Activated T-cell treated with anti-CD3 and anti-CD28 coated beads, Interleukin-2, amount 50 U/mL, for 24 hours (primary cell): Measurements from ENCODE around the gene HOXA10.
A peak's percentile ranks its signal among the peaks of the same experiment; 100 is the strongest.

Experiments
- DNase-seq: peaks from one replicate; pipeline ENCODE4 v3.0.0-alpha.2; 2020
- H3K27ac Mint-ChIP-seq: 2 replicates; pipeline ENCODE4 v1.8.0; 2020; ENCODE audit warnings: mild to moderate bottlenecking, mixed read lengths
- H3K27me3 Mint-ChIP-seq: 2 replicates; pipeline ENCODE4 v1.8.0; 2020; ENCODE audit warnings: mixed read lengths
- H3K36me3 Mint-ChIP-seq: 2 replicates; pipeline ENCODE4 v1.8.0; 2020; ENCODE audit warnings: low read depth, mixed read lengths
- H3K4me1 Mint-ChIP-seq: 2 replicates; pipeline ENCODE4 v1.8.0; 2020; ENCODE audit warnings: low read depth, mixed read lengths
- H3K4me3 Mint-ChIP-seq: 2 replicates; pipeline ENCODE4 v1.8.0; 2020; ENCODE audit warnings: mild to moderate bottlenecking, moderate library complexity, mixed read lengths
- H3K9me3 Mint-ChIP-seq: 2 replicates; pipeline ENCODE4 v1.8.0; 2020; ENCODE audit warnings: mixed read lengths

The HOXA10 gene

GRCh38 chr7:27189295-27189996 lies 15.3 kb upstream of the HOXA10 start:
- peak; percentile 40 for DNase-seq
- H3K4me3 Mint-ChIP-seq, result no peak overlapping the region
- no peaks in the 10 kb centered on the region for H3K9me3 Mint-ChIP-seq
- H3K27me3 Mint-ChIP-seq, result peaks cover 97% of the 10 kb centered on the region
- peaks cover 57% of the 10 kb centered on the region for H3K4me1 Mint-ChIP-seq
- no peaks in the 10 kb centered on the region for H3K36me3 Mint-ChIP-seq
- no peak overlapping the region for H3K27ac Mint-ChIP-seq

DNA sequence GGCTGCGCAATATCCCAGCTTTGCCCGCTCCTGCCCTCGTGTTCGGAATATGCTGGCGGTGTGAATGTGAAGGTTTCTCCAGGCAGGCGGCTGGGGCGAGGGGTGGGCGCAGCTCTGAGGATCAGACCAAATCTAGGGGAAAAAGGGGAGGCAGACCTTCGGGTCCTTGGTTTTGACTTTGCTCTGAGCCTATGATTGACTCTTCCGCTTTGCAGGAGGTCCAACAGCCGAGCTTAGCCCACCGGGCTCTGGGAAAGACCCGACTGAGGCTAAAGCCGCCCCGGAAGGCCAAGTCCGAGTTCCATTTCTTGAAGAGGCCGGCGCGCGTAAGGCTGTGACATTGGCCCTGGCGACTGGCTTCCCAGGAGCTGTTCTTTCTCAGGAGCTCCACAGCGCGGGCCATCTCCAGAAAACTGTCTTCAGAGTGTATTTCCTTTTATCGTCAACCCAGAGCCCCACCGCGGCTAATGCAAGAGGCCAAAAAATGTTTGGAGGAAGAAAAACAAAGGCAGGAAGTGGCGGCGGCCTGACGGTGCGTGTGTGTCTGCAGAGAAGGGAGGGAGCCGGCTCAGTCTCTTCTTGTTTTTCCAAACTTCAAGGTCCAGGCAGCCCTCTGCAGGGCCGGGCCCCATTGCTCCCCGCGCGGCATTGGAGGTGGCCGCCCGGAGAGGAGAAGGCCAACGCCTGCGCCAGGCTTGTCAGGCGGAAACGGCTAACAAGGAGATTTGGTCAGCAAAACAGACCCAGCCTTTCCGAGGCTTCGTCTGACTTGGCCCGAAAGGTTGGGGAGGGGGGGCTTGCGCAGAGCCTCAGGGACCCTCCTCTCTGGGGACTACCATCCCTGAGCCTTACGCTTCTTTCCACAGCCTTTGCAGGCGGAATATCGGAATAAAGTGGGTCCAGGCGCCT lies 14.5 kb upstream of the HOXA10 start:
- H3K9me3 Mint-ChIP-seq, result no peaks in the 10 kb centered on the region
- H3K4me1 Mint-ChIP-seq, result peaks cover 63% of the 10 kb centered on the region
- DNase-seq, result peak; percentile 49

GRCh38 chr7:27187475-27188385 lies 13.6 kb upstream of the HOXA10 start:
- DNase-seq, result peak; percentile 41
- no peak overlapping the region for H3K27ac Mint-ChIP-seq
- H3K9me3 Mint-ChIP-seq, result no peaks in the 10 kb centered on the region
- peaks cover 60% of the 10 kb centered on the region for H3K4me1 Mint-ChIP-seq
- peaks cover 95% of the 10 kb centered on the region for H3K27me3 Mint-ChIP-seq
- peak overlapping the region; percentile 63 for H3K4me3 Mint-ChIP-seq
- no peaks in the 10 kb centered on the region for H3K36me3 Mint-ChIP-seq

More for the DNA sequence above, 14.5 kb upstream of the HOXA10 start:
- Mint-ChIP-seq H3K36me3 (no peaks in the 10 kb centered on the region), H3K27ac (no peak overlapping the region), H3K27me3 (peaks cover 95% of the 10 kb centered on the region), H3K4me3 (peak overlapping the region; percentile 63)

DNA sequence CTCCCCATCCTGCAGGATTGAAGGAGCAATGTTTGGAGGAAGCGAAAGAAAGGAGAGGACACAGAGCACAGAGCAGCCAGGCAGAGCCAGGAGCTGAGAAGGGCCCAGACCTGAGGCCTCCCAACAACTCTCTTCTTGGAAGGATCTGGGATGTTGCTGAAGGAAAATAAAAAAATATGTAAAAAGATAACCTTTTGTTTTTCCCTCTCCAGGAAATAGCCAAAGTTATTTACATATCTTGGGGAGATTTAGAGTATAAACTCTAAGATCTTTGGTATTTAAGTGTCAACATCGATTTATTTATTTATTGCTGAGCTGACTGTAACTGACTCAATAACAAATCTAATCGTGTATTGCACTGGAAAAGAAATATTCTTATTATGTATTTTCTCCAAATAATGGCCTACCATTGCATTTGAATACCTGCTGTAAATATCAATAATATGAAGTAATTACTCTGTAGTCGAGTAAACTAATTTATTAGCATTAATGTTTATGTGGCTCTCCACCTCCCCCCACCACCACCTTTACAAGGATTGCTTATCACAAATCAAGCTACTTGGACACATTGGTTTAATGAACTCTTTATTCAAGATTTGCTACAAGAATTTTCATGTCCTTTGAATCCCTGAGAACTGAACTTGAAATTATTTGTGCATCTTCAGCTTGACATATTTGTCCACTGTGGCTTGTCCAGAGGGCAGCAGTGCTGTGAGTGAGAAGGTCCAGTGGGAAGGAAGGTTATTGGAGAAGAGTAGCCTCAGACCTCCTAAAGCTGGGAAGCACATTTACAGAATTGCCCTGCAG lies 12.8 kb upstream of the HOXA10 start:
- H3K27me3 Mint-ChIP-seq, result peaks cover 97% of the 10 kb centered on the region
- H3K36me3 Mint-ChIP-seq, result no peaks in the 10 kb centered on the region

GRCh38 chr7:27185854-27186667 lies 11.9 kb upstream of the HOXA10 start:
- Mint-ChIP-seq H3K4me3 (peak overlapping the region; percentile 68), H3K4me1 (peaks cover 53% of the 10 kb centered on the region), H3K27ac (peak overlapping the region; percentile 76), H3K27me3 (peaks cover 97% of the 10 kb centered on the region), H3K9me3 (no peaks in the 10 kb centered on the region), H3K36me3 (no peaks in the 10 kb centered on the region)
- DNase-seq, result peak; percentile 44

More for the DNA sequence above, 12.8 kb upstream of the HOXA10 start:
- Mint-ChIP-seq H3K4me3 (no peak overlapping the region), H3K4me1 (peaks cover 54% of the 10 kb centered on the region), H3K27ac (no peak overlapping the region), H3K9me3 (no peaks in the 10 kb centered on the region)
- DNase-seq, result peak; percentile 16

DNA sequence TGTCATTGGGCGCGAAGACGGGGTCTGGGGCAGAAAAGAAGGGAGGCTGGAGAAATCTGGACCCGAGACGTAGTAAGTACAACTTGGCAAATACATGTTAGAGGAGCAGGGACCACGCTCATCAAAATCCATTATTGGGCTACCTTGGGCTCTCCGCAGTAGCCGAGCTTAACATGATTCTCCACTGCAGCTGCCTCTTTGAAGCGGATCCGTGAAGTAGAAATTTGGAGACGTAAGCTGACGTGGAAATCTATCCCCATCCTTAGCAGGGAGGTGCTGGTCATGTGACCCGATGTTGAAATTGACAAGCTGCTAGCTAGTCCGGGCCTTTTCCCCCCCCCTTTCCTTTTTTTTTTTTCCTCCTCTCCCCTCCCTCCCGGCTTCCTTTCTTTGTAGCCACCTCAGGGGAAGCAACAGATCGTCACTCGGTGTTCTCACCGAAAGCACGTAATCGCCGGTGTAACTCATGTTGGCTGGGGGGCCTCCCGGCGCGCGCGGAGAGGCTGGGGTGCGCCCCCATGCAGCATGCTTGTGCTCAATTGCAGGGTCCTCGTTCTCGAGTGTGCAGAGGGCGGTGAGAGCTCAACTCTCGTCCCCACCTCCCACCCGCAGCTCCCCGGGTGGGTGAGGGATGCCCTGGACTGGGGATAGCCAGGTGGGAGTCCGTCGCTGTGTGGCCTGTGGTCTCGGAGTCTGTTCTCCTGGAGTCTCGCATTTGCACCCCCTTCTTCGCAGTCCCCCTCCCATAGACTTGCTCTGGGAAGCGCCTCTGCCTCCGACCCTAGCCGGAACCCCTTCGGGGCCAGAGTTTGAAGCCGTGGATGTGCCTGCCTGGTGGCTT lies 11.1 kb upstream of the HOXA10 start, which contains the start of gene HOXA11:
Gene HOXA11 (minus strand): TSS at position 220 of the 841 bp plus-strand sequence. CDS start 88 bp downstream, at position 132.
- H3K4me1 Mint-ChIP-seq, result peaks cover 54% of the 10 kb centered on the region

DNA sequence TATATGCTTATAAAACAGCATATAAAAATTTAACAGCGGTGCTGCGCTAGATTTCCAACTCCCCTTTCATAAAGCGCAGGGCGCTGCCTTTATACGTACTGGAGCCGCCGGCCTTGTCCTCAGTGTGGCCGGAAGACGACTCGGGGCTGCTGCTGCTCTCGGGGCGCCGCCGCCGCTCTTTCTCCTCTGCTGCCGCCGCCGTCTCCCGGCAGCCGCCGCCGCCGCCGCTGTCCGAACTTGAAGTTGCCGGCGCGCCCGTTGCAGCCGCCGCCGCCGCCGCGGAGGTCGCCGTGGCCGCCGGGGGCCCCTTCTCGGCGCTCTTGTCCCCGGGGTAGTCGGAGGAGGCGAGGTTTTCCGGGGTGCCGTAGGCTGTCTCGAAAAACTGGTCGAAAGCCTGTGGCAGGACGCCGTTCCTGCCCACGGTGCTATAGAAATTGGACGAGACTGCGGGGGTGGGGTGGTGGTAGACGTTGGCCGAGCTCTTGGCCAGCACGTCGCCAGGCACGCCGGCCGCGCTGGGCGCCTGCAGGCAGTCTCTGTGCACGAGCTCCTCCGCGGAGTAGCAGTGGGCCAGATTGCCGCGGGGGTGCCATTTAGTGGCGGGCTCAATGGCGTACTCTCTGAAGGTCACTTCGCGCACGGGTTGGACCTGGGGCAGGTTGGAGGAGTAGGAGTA lies 10.4 kb upstream of the HOXA10 start:
- DNase-seq, result peak; percentile 56
- H3K36me3 Mint-ChIP-seq, result no peaks in the 10 kb centered on the region
- no peaks in the 10 kb centered on the region for H3K9me3 Mint-ChIP-seq
- peak overlapping the region; percentile 68 for H3K4me3 Mint-ChIP-seq
- H3K27me3 Mint-ChIP-seq, result peaks cover 96% of the 10 kb centered on the region
- H3K27ac Mint-ChIP-seq, result peak overlapping the region; percentile 76
- H3K4me1 Mint-ChIP-seq, result peaks cover 56% of the 10 kb centered on the region

More for the DNA sequence above, 11.1 kb upstream of the HOXA10 start, which contains the start of gene HOXA11:
- Mint-ChIP-seq H3K36me3 (no peaks in the 10 kb centered on the region), H3K27ac (peak within 1 kb of the TSS; percentile 76), H3K9me3 (no peaks in the 10 kb centered on the region), H3K4me3 (peak within 1 kb of the TSS; percentile 68), H3K27me3 (peaks cover 96% of the 10 kb centered on the region)
- DNase-seq, result no peak

DNA sequence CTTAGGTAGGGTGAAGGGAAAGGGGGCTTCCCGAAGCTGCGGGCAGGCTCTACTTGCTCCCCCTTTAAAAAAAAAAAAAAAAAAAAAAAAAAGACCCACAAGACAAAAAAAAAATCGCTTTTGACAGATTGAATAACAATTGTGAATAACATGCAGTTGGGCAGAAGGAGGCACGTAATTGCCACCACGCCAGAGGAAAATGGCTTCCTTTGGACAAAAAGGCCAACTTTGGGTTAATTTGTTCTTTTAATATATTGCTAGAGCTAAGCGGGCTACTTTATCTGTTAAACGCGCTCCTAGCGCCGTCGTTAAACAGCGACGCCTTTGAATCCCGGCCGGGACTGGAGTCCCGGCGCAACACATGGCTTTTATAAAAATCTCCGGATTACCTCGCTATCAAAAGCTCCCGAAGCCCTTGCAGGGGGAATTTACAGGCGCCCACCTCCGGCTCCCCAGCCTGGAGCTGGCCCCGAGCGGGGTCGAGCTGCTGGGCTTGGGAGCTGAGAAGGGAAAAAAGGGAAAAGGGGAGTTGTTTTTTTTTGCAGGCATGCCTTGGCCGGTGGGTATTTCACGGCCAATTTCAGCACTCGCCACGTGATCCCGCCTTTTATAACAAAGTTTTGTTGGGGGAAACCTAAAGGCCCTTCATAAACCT lies 9.7 kb upstream of the HOXA10 start:
- H3K4me1 Mint-ChIP-seq, result peaks cover 51% of the 10 kb centered on the region
- H3K9me3 Mint-ChIP-seq, result no peaks in the 10 kb centered on the region
- peaks cover 96% of the 10 kb centered on the region for H3K27me3 Mint-ChIP-seq
- no peak overlapping the region for H3K27ac Mint-ChIP-seq
- peak; percentile 38 for DNase-seq
- H3K4me3 Mint-ChIP-seq, result peak overlapping the region; percentile 62
- no peaks in the 10 kb centered on the region for H3K36me3 Mint-ChIP-seq

GRCh38 chr7:27182861-27183681 lies 9.0 kb upstream of the HOXA10 start:
- H3K9me3 Mint-ChIP-seq, result no peaks in the 10 kb centered on the region
- H3K4me3 Mint-ChIP-seq, result no peak overlapping the region
- peak; percentile 42 for DNase-seq
- peaks cover 43% of the 10 kb centered on the region for H3K4me1 Mint-ChIP-seq
- no peak overlapping the region for H3K27ac Mint-ChIP-seq
- peaks cover 95% of the 10 kb centered on the region for H3K27me3 Mint-ChIP-seq
- H3K36me3 Mint-ChIP-seq, result no peaks in the 10 kb centered on the region

GRCh38 chr7:27182285-27182841 lies 8.2 kb upstream of the HOXA10 start:
- peaks cover 95% of the 10 kb centered on the region for H3K27me3 Mint-ChIP-seq
- H3K36me3 Mint-ChIP-seq, result no peaks in the 10 kb centered on the region
- H3K4me3 Mint-ChIP-seq, result no peak overlapping the region
- no peak for DNase-seq
- H3K27ac Mint-ChIP-seq, result no peak overlapping the region
- H3K4me1 Mint-ChIP-seq, result peaks cover 36% of the 10 kb centered on the region
- H3K9me3 Mint-ChIP-seq, result no peaks in the 10 kb centered on the region
